Body of pancreas (tissue), 4 donors: ENCODE data around the gene SLC37A2.

Experiments used
- POLR2A ChIP-seq, 3 donors: fragments of 450-650 bp; IDR thresholded peaks; one replicate each; pipeline ENCODE4 v1.6.1; 2016; ENCODE audit warnings: antibody characterized with exemption in 3 of 3, mild to moderate bottlenecking in 2 of 3
- TF ChIP-seq, protein P1 (sequence below), 7 experiments: fragments of 450-650 bp in 4 of 7; fragments of 200-600 bp in 3 of 7; sonication (generic) in 3 of 7; IDR thresholded peaks; one replicate each; pipeline ENCODE4 v1.5.1; 2016 to 2019; ENCODE audit warnings: antibody characterized with exemption in 7 of 7

DNA sequence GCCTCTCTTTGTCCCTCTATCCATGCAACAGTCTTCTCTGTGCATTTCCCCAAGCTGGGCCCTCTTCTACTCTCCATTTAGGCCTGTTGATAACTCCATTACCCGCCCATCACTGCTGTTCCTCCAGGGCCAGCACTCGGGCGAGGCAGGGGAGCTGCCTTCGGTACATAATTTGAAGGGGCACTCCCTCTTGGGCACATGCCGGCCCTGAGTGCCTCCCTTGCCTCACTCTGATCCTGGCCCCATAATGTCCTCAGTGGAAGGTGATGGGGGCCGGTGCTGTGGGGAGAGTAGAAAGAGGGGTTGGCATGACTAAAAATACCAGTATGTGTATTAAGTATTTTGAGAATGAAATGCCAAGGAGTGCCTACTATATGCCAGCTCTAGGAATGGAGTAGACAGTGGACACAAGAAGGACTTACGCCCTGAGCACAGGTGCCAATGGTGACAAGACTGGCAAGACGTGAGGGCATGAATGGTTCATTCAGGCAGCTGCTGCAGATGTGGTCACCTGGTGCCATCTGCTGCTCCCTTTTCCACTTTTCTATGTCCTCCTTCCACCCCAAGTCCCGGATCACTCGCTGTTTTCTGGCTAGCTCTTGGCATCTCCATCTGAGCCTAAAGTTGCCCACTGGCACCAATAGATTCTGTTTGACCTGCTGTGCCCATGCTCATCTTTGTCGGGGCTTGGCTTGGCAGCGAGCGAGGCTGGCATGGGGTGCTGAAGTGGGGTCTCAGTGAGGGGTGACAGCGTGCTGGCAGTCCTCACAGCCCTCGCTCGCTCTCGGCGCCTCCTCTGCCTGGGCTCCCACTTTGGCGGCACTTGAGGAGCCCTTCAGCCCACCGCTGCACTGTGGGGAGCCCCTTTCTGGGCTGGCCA lies 25.7 kb downstream of the SLC37A2 start:
- TF ChIP-seq, protein P1, sequence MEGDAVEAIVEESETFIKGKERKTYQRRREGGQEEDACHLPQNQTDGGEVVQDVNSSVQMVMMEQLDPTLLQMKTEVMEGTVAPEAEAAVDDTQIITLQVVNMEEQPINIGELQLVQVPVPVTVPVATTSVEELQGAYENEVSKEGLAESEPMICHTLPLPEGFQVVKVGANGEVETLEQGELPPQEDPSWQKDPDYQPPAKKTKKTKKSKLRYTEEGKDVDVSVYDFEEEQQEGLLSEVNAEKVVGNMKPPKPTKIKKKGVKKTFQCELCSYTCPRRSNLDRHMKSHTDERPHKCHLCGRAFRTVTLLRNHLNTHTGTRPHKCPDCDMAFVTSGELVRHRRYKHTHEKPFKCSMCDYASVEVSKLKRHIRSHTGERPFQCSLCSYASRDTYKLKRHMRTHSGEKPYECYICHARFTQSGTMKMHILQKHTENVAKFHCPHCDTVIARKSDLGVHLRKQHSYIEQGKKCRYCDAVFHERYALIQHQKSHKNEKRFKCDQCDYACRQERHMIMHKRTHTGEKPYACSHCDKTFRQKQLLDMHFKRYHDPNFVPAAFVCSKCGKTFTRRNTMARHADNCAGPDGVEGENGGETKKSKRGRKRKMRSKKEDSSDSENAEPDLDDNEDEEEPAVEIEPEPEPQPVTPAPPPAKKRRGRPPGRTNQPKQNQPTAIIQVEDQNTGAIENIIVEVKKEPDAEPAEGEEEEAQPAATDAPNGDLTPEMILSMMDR (IDR thresholded peaks at IDR 0.05) = no peak
- no peak for TF ChIP-seq POLR2A (IDR thresholded peaks at IDR 0.05)
